Measurements from ENCODE around the gene TRAPPC3.
"Not testable (repeated sequence)": the region's sequence is repeated elsewhere in the genome, so short reads cannot be mapped to it uniquely, and the experiment has no call there.

TRAPPC3 gene

GRCh38 chr1:36166938-36167905, 17.9 kb upstream of the TRAPPC3 start:
- DNase-seq (ENCODE audit: low spot score) = no peak

- DNase-seq (ENCODE audit: low spot score) = no peak
Measured at GRCh38 chr1:36166136-36166535, 16.9 kb upstream of the TRAPPC3 start.

GRCh38 chr1:36165145-36165544, 15.9 kb upstream of the TRAPPC3 start:
- DNase-seq (ENCODE audit: low spot score) = no peak

- DNase-seq (ENCODE audit: low spot score) = no peak
Measured at GRCh38 chr1:36164361-36164760, 15.1 kb upstream of the TRAPPC3 start.

GRCh38 chr1:36163426-36163825, 14.1 kb upstream of the TRAPPC3 start:
- no peak for DNase-seq (ENCODE audit: low spot score)

- no peak for DNase-seq (ENCODE audit: low spot score)
Measured at GRCh38 chr1:36162680-36163239, 13.5 kb upstream of the TRAPPC3 start.

GRCh38 chr1:36161641-36162531, 12.6 kb upstream of the TRAPPC3 start:
- no peak for DNase-seq (ENCODE audit: low spot score)

GRCh38 chr1:36160949-36161485, 11.7 kb upstream of the TRAPPC3 start:
- peak; percentile 77 for DNase-seq (ENCODE audit: low spot score)

- no peak for DNase-seq (ENCODE audit: low spot score)
Measured at GRCh38 chr1:36160388-36160948, 11.2 kb upstream of the TRAPPC3 start.

- no peak for DNase-seq (ENCODE audit: low spot score)
Measured at GRCh38 chr1:36159614-36160387, 10.5 kb upstream of the TRAPPC3 start.

GRCh38 chr1:36158827-36159252, 9.6 kb upstream of the TRAPPC3 start:
- DNase-seq (ENCODE audit: low spot score) = not testable (repeated sequence)

GRCh38 chr1:36157973-36158826, 8.9 kb upstream of the TRAPPC3 start:
- no peak for DNase-seq (ENCODE audit: low spot score)

- no peak for DNase-seq (ENCODE audit: low spot score)
Measured at GRCh38 chr1:36157115-36157903, 8.0 kb upstream of the TRAPPC3 start.

GRCh38 chr1:36156329-36157114, 7.2 kb upstream of the TRAPPC3 start:
- peak; percentile 63 for DNase-seq (ENCODE audit: low spot score)

- peak; percentile 80 for DNase-seq (ENCODE audit: low spot score)
Measured at GRCh38 chr1:36155408-36156328, 6.4 kb upstream of the TRAPPC3 start, which contains the start of gene MAP7D1. Gene MAP7D1 (plus strand): TSS chr1:36156160. CDS start chr1:36156418, 258 bp downstream.

- no peak for DNase-seq (ENCODE audit: low spot score)
Measured at GRCh38 chr1:36154765-36155407, 5.6 kb upstream of the TRAPPC3 start.

GRCh38 chr1:36154335-36154734, 5.0 kb upstream of the TRAPPC3 start:
- DNase-seq (ENCODE audit: low spot score) = no peak
